ENCODE measurements around the gene MCRIP2. TPM values are rescaled to one million over a fixed set of nuclear protein-coding genes. Genes with fewer than 3 reads are reported as not detected.

MCRIP2 gene
- total RNA-seq, 1 donor from 2014 or later: 20.9 TPM

DNA sequence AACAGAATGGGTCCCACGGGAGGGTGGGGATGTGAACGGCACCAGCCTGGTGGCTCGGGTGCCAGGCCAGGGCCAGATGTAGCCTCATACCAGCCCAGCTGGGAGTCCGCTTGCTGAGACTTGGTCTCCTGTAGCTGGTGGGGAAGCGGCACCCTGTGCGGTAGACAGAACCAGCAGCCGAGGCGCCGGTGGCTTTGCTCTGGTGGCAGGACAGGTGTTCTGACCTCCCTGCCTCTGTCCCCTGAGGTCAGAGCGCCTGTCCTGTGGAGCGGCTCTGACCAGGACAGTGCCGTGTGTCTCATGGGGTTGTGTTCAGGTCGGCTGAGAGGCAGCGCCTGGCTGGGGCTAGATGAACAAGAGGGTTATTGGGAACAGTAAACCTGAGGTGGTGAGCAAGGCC lies 31.6 kb upstream of the MCRIP2 start:
- peaks cover 34% of the 10 kb centered on the region for H3K79me2 ChIP-seq (ENCODE audit: insufficient read depth, low read length)
- H4K20me1 ChIP-seq (ENCODE audit: insufficient read depth, low read length): peaks cover 56% of the 10 kb centered on the region
- no peak for FAIRE-seq
- no peak overlapping the region for H3K4me2 ChIP-seq (ENCODE audit: low read length)
- H3K9ac ChIP-seq (ENCODE audit: low read length): no peak overlapping the region
- no peaks in the 10 kb centered on the region for H3K9me3 ChIP-seq (ENCODE audit: insufficient read depth, low read depth, low read length)
- H3K4me3 ChIP-seq (ENCODE audit: insufficient read depth, low read depth, low read length): no peak overlapping the region
- no peak overlapping the region for H3K27ac Mint-ChIP-seq (ENCODE audit: unreplicated experiment)
- H3K27ac ChIP-seq (ENCODE audit: low read depth, low read length): no peak overlapping the region
- DNase-seq (ENCODE audit: low read depth): no peak
- peaks cover 3% of the 10 kb centered on the region for H3K4me1 Mint-ChIP-seq (ENCODE audit: low read depth, unreplicated experiment)
- peaks cover 5% of the 10 kb centered on the region for H3K9me3 Mint-ChIP-seq (ENCODE audit: unreplicated experiment)
- H2AFZ ChIP-seq (ENCODE audit: low read depth, low read length): no peak overlapping the region
- H3K36me3 ChIP-seq (ENCODE audit: insufficient read depth, low read length): no peaks in the 10 kb centered on the region
- H3K36me3 Mint-ChIP-seq (ENCODE audit: low read depth, unreplicated experiment): peaks cover 21% of the 10 kb centered on the region
- H3K27me3 Mint-ChIP-seq (ENCODE audit: low read depth, unreplicated experiment): no peaks in the 10 kb centered on the region
- H3K4me1 ChIP-seq (ENCODE audit: insufficient read depth, low read length): no peaks in the 10 kb centered on the region
- H3K4me3 Mint-ChIP-seq (ENCODE audit: unreplicated experiment): no peak overlapping the region
- H3K27me3 ChIP-seq (ENCODE audit: insufficient read depth, low read length): no peaks in the 10 kb centered on the region
- no peak for TF ChIP-seq EZH2 (IDR thresholded peaks at IDR 0.05; ENCODE audit: insufficient read depth, low read length)
- TF ChIP-seq, protein P1, sequence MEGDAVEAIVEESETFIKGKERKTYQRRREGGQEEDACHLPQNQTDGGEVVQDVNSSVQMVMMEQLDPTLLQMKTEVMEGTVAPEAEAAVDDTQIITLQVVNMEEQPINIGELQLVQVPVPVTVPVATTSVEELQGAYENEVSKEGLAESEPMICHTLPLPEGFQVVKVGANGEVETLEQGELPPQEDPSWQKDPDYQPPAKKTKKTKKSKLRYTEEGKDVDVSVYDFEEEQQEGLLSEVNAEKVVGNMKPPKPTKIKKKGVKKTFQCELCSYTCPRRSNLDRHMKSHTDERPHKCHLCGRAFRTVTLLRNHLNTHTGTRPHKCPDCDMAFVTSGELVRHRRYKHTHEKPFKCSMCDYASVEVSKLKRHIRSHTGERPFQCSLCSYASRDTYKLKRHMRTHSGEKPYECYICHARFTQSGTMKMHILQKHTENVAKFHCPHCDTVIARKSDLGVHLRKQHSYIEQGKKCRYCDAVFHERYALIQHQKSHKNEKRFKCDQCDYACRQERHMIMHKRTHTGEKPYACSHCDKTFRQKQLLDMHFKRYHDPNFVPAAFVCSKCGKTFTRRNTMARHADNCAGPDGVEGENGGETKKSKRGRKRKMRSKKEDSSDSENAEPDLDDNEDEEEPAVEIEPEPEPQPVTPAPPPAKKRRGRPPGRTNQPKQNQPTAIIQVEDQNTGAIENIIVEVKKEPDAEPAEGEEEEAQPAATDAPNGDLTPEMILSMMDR (IDR thresholded peaks at IDR 0.05; ENCODE audit: insufficient read depth, low read depth, low read length): no peak

DNA sequence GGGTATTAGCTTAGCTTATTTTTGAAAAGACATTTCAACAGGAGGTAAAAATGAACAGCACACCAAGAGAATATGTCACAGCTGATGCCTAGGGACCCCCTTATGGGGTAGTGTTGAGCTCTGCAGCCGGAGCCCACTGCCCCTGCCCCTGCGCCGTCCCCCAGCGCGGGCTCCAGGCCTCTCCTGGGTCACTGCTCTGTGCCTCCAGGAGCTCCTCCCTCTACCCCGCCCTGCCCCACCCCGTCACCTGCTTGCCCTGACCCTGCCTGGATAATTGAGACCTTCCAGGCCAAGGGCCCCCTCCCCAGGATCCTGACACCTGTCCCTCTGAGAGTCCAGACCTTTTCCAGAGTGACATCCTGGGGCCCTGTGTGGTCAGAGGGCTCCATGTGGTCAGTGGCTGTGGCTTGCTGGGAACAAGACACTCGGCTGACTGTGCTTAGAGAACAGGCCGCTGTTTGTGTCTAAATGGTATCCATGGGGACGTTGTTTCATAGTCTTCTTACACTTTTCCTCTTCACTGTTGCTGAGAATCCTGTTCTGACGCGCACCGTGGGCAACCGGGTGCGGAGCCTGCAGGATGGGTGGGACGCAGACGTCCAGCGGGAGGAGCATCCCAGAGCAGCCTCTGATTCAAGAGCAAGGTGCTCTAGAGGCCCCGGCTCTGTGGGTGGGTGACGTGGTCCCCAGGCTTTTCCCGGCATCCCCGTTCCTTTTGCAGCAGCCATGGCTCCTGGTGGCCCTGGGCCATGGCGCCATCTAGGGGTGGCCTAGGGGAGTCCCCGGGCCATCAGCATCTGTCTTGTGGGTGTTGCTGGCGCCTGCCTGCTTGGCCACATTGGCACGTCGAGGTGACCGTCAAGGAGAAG lies 30.9 kb upstream of the MCRIP2 start:
- DNase-seq (ENCODE audit: low read depth) (no peak), FAIRE-seq (no peak)
- H3K4me1 Mint-ChIP-seq (ENCODE audit: low read depth, unreplicated experiment): peaks cover 3% of the 10 kb centered on the region
- Histone ChIP-seq H3K9me3 (ENCODE audit: insufficient read depth, low read depth, low read length) (no peaks in the 10 kb centered on the region), H3K4me1 (ENCODE audit: insufficient read depth, low read length) (no peaks in the 10 kb centered on the region), H3K9ac (ENCODE audit: low read length) (no peak overlapping the region), H3K4me3 (ENCODE audit: insufficient read depth, low read depth, low read length) (no peak overlapping the region), H3K4me2 (ENCODE audit: low read length) (no peak overlapping the region), H3K27ac (ENCODE audit: low read depth, low read length) (no peak overlapping the region), H3K79me2 (ENCODE audit: insufficient read depth, low read length) (peaks cover 26% of the 10 kb centered on the region), H3K36me3 (ENCODE audit: insufficient read depth, low read length) (no peaks in the 10 kb centered on the region), H2AFZ (ENCODE audit: low read depth, low read length) (no peak overlapping the region), H4K20me1 (ENCODE audit: insufficient read depth, low read length) (peaks cover 55% of the 10 kb centered on the region), H3K27me3 (ENCODE audit: insufficient read depth, low read length) (no peaks in the 10 kb centered on the region)
- no peaks in the 10 kb centered on the region for H3K9me3 Mint-ChIP-seq (ENCODE audit: unreplicated experiment)
- peak overlapping the region; percentile 79 for H3K4me3 Mint-ChIP-seq (ENCODE audit: unreplicated experiment)
- H3K36me3 Mint-ChIP-seq (ENCODE audit: low read depth, unreplicated experiment): peaks cover 20% of the 10 kb centered on the region
- peak overlapping the region; percentile 9 for H3K27ac Mint-ChIP-seq (ENCODE audit: unreplicated experiment)
- TF ChIP-seq, protein P1 (IDR thresholded peaks at IDR 0.05; ENCODE audit: insufficient read depth, low read depth, low read length): peak; percentile 20
- no peak for TF ChIP-seq EZH2 (IDR thresholded peaks at IDR 0.05; ENCODE audit: insufficient read depth, low read length)
- H3K27me3 Mint-ChIP-seq (ENCODE audit: low read depth, unreplicated experiment): no peaks in the 10 kb centered on the region

DNA sequence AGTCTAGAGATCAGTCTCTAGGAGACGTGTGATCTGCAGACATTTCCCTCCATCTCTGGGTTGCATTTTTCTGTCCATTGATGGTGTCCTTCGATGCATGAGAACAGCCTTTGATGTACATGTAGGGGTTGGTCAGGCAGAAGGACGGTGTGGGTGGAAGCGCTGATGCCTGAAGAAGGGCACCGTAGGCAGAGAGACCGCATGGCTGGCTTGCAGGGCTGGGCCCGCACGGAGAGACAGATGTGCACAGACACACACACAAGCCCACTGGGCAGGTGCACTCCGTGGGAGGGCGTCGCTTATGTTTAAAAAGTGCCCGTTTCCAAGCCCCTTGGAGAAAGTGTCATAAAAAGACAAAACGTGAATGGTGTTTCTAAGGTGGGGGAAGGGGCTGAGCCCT lies 26.5 kb upstream of the MCRIP2 start:
- DNase-seq (ENCODE audit: low read depth): no peak
- H3K9me3 Mint-ChIP-seq (ENCODE audit: unreplicated experiment): no peaks in the 10 kb centered on the region

More for the DNA sequence above, 26.5 kb upstream of the MCRIP2 start:
- H3K9ac ChIP-seq (ENCODE audit: low read length): no peak overlapping the region
- no peaks in the 10 kb centered on the region for H3K36me3 ChIP-seq (ENCODE audit: insufficient read depth, low read length)
- peaks cover 36% of the 10 kb centered on the region for H4K20me1 ChIP-seq (ENCODE audit: insufficient read depth, low read length)
- no peak overlapping the region for H3K4me2 ChIP-seq (ENCODE audit: low read length)
- no peak overlapping the region for H2AFZ ChIP-seq (ENCODE audit: low read depth, low read length)
- no peak overlapping the region for H3K4me3 ChIP-seq (ENCODE audit: insufficient read depth, low read depth, low read length)
- no peaks in the 10 kb centered on the region for H3K27me3 ChIP-seq (ENCODE audit: insufficient read depth, low read length)
- no peak overlapping the region for H3K27ac Mint-ChIP-seq (ENCODE audit: unreplicated experiment)
- H3K27me3 Mint-ChIP-seq (ENCODE audit: low read depth, unreplicated experiment): no peaks in the 10 kb centered on the region
- H3K4me1 ChIP-seq (ENCODE audit: insufficient read depth, low read length): no peaks in the 10 kb centered on the region
- H3K4me3 Mint-ChIP-seq (ENCODE audit: unreplicated experiment): no peak overlapping the region
- peaks cover 18% of the 10 kb centered on the region for H3K36me3 Mint-ChIP-seq (ENCODE audit: low read depth, unreplicated experiment)
- H3K9me3 ChIP-seq (ENCODE audit: insufficient read depth, low read depth, low read length): no peaks in the 10 kb centered on the region
- FAIRE-seq: no peak
- no peak for TF ChIP-seq EZH2 (IDR thresholded peaks at IDR 0.05; ENCODE audit: insufficient read depth, low read length)
- TF ChIP-seq, protein P1 (IDR thresholded peaks at IDR 0.05; ENCODE audit: insufficient read depth, low read depth, low read length): no peak
- peaks cover 3% of the 10 kb centered on the region for H3K4me1 Mint-ChIP-seq (ENCODE audit: low read depth, unreplicated experiment)
- H3K79me2 ChIP-seq (ENCODE audit: insufficient read depth, low read length): peaks cover 8% of the 10 kb centered on the region
- no peak overlapping the region for H3K27ac ChIP-seq (ENCODE audit: low read depth, low read length)

Data from astrocyte (in vitro differentiated cells and primary cell).